ENCODE results near the gene AP5S1. TPM values are rescaled to one million over a fixed set of nuclear protein-coding genes. Genes with fewer than 3 reads are reported as not detected.
"Not testable (repeated sequence)": the region's sequence is repeated elsewhere in the genome, so short reads cannot be mapped to it uniquely, and the experiment has no call there.

The AP5S1 gene
- total and polyA plus RNA-seq, 10 of the 15 experiments (the other 5 are each of a cell fraction or from before 2014, with no cell fraction given): 3.8 to 13.2 (median 7.8) TPM

DNA sequence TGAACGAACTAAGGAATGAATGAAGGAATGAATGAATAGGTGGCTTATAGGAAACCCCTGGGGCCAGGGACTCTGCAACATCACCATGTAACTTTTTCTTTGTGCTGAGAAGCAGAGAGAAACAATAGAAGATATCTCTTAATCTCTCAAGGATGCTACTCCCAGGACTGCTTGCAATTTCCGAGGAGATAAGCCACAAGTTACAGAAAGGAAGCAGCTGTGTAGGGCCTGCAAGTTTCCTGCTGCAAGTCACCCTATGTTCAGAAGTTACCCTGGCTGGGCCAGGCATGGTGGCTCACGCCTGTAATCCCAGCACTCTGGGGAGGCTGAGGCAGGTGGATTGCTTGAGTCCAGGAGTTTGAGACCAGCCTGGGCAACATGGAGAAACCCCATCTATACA lies 19.0 kb downstream of the AP5S1 start:
- ChIA-PET SMC1A (ENCODE audit: uncharacterized antibody, unreplicated experiment) (no interaction called here), POLR2A (interaction anchor here (0.7 kb wide), 1 partner anchor 247 kb away, joined by 8 read pairs; no protein-coding TSS in a partner anchor), CTCF (no interaction called here), RAD21 (ENCODE audit: unreplicated experiment) (no interaction called here)
- TF ChIP-seq, protein P1, sequence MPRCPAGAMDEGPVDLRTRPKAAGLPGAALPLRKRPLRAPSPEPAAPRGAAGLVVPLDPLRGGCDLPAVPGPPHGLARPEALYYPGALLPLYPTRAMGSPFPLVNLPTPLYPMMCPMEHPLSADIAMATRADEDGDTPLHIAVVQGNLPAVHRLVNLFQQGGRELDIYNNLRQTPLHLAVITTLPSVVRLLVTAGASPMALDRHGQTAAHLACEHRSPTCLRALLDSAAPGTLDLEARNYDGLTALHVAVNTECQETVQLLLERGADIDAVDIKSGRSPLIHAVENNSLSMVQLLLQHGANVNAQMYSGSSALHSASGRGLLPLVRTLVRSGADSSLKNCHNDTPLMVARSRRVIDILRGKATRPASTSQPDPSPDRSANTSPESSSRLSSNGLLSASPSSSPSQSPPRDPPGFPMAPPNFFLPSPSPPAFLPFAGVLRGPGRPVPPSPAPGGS (IDR thresholded peaks at IDR 0.05; ENCODE audit: borderline replicate concordance, insufficient read depth, low read depth, low read length, poor library complexity, severe bottlenecking): no peak
- TF ChIP-seq, protein P2, sequence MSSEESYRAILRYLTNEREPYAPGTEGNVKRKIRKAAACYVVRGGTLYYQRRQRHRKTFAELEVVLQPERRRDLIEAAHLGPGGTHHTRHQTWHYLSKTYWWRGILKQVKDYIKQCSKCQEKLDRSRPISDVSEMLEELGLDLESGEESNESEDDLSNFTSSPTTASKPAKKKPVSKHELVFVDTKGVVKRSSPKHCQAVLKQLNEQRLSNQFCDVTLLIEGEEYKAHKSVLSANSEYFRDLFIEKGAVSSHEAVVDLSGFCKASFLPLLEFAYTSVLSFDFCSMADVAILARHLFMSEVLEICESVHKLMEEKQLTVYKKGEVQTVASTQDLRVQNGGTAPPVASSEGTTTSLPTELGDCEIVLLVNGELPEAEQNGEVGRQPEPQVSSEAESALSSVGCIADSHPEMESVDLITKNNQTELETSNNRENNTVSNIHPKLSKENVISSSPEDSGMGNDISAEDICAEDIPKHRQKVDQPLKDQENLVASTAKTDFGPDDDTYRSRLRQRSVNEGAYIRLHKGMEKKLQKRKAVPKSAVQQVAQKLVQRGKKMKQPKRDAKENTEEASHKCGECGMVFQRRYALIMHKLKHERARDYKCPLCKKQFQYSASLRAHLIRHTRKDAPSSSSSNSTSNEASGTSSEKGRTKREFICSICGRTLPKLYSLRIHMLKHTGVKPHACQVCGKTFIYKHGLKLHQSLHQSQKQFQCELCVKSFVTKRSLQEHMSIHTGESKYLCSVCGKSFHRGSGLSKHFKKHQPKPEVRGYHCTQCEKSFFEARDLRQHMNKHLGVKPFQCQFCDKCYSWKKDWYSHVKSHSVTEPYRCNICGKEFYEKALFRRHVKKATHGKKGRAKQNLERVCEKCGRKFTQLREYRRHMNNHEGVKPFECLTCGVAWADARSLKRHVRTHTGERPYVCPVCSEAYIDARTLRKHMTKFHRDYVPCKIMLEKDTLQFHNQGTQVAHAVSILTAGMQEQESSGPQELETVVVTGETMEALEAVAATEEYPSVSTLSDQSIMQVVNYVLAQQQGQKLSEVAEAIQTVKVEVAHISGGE (CRISPR knock-in tag; IDR thresholded peaks at IDR 0.05): no peak
- TF ChIP-seq ZBTB33 (IDR thresholded peaks at IDR 0.05): no peak
- Histone ChIP-seq H3K27ac (ENCODE audit: control insufficient read depth, insufficient read depth) (no peak overlapping the region), H4K20me1 (ENCODE audit: control insufficient read depth, insufficient read depth) (no peaks in the 10 kb centered on the region), H3K9ac (ENCODE audit: control insufficient read depth, insufficient read depth, low read length) (no peak overlapping the region), H3K36me3 (ENCODE audit: control insufficient read depth in 2 of 2, insufficient read depth in 2 of 2, low read length in 1 of 2) (no peaks in the 10 kb centered on the region), H3K79me2 (ENCODE audit: control insufficient read depth, insufficient read depth, low read length) (no peaks in the 10 kb centered on the region), H3K4me3 (no peak overlapping the region), H3K9me3 (replicated peaks; ENCODE audit: control insufficient read depth, insufficient read depth, low read length) (no peaks in the 10 kb centered on the region), H2AFZ (ENCODE audit: control insufficient read depth, low read depth, low read length) (no peak overlapping the region), H3K4me1 (ENCODE audit: control insufficient read depth, insufficient read depth, low read length) (peaks cover 4% of the 10 kb centered on the region; the same call in 1 of the 2 replicates), H3K27me3 (replicated peaks in 1 of 2; ENCODE audit: control insufficient read depth in 2 of 2, insufficient read depth in 2 of 2, low read length in 1 of 2) (no peaks in the 10 kb centered on the region), H3K4me2 (ENCODE audit: control insufficient read depth, insufficient read depth) (no peak overlapping the region)
- no peak for FAIRE-seq
- no peak for ATAC-seq
- DNase-seq (ENCODE audit: low read depth, low spot score): no peak
- intact Hi-C loops (cut with micrococcal nuclease; ENCODE audit: unreplicated experiment): no loop called here
- in situ Hi-C loops (cut with MboI): no loop called here
- BruUV-seq (replicated peaks): no TSS peak
- WGBS (ENCODE audit: insufficient coverage, insufficient replicate concordance, low lambda C conversion rate, missing lambda C conversion rate): 48% methylated on average over 3 of the region's 3 CpGs

- FAIRE-seq; in situ Hi-C loops (cut with MboI); SMC1A ChIA-PET (ENCODE audit: uncharacterized antibody, unreplicated experiment): not testable (repeated sequence)
These were observed 19.9 kb downstream of the AP5S1 start for GRCh38 chr20:3840201-3840600.

More at GRCh38 chr20:3840201-3840600, 19.9 kb downstream of the AP5S1 start:
- H3K36me3 ChIP-seq (ENCODE audit: control insufficient read depth in 2 of 2, insufficient read depth in 2 of 2, low read length in 1 of 2); H2AFZ ChIP-seq (ENCODE audit: control insufficient read depth, low read depth, low read length); RAD21 ChIA-PET (ENCODE audit: unreplicated experiment); ATAC-seq; H3K27ac ChIP-seq (ENCODE audit: control insufficient read depth, insufficient read depth); H4K20me1 ChIP-seq (ENCODE audit: control insufficient read depth, insufficient read depth); POLR2A ChIA-PET; H3K4me1 ChIP-seq (ENCODE audit: control insufficient read depth, insufficient read depth, low read length); H3K9me3 ChIP-seq (replicated peaks; ENCODE audit: control insufficient read depth, insufficient read depth, low read length); H3K4me3 ChIP-seq; BruUV-seq (replicated peaks); H3K27me3 ChIP-seq (replicated peaks in 1 of 2; ENCODE audit: control insufficient read depth in 2 of 2, insufficient read depth in 2 of 2, low read length in 1 of 2); DNase-seq (ENCODE audit: low read depth, low spot score); intact Hi-C loops (cut with micrococcal nuclease; ENCODE audit: unreplicated experiment); H3K79me2 ChIP-seq (ENCODE audit: control insufficient read depth, insufficient read depth, low read length); H3K4me2 ChIP-seq (ENCODE audit: control insufficient read depth, insufficient read depth); CTCF ChIA-PET; H3K9ac ChIP-seq (ENCODE audit: control insufficient read depth, insufficient read depth, low read length): not testable (repeated sequence)
- 85% methylated on average over 7 of the region's 7 CpGs for WGBS (ENCODE audit: insufficient coverage, insufficient replicate concordance, low lambda C conversion rate, missing lambda C conversion rate)
